NAMALWA (cell line): ENCODE data around the gene TUBGCP4.
"Not testable (repeated sequence)": the region's sequence is repeated elsewhere in the genome, so short reads cannot be mapped to it uniquely, and the experiment has no call there.

Source experiments
- DNase-seq: peaks from one replicate; pipeline ENCODE4 v3.0.0-alpha.2; 2015; ENCODE audit warnings: low spot score

TUBGCP4 gene

GRCh38 chr15:43370975-43371974, at the start of gene TUBGCP4, which contains the start of gene ZSCAN29:
Gene TUBGCP4, plus strand, starts transcription at chr15:43371101. Its CDS starts 254 bp downstream, at chr15:43371355.
Gene ZSCAN29, minus strand, starts transcription at chr15:43371043. Its CDS starts 1,130 bp downstream, at chr15:43369913.
- DNase-seq = peak; percentile 87

- DNase-seq = no peak
Observed at GRCh38 chr15:43325039-43325684, 45.7 kb upstream of the TUBGCP4 start.

DNA sequence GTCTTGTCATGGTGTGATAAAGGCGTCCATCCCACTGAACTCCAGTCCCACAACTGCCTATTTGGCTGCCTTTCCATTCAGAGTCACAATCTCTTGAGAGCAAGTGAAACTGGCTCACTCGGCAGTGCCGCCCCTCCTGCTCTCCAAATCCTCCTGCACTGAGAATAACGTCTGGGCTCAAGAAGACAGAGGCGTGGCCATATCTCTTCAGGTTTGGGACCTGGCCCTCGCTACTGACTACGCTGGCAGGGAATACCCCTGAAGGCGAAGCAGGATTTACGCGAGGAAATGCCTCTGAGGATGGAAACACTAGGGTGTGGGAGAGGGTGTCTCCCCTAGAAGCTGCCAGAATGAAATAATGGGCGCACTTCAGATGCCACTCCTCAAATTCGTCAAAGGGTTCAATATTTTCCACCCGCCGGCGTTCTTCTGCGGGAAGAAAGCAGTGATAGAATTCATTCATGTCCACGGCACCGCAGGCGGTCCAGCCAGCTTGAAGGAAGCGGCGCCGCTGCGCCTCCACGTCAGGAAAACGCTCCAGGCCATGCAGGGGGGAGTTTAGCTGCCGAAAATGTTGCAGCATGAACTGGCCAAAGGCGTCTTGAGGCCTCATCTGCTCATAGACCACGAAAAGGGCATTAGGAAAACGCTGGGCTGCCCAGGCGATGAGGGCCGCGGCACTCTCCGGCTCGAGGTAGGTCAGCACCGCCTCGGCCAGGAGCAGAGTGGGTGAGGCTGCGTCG, 41.5 kb upstream of the TUBGCP4 start:
- DNase-seq = no peak

DNA sequence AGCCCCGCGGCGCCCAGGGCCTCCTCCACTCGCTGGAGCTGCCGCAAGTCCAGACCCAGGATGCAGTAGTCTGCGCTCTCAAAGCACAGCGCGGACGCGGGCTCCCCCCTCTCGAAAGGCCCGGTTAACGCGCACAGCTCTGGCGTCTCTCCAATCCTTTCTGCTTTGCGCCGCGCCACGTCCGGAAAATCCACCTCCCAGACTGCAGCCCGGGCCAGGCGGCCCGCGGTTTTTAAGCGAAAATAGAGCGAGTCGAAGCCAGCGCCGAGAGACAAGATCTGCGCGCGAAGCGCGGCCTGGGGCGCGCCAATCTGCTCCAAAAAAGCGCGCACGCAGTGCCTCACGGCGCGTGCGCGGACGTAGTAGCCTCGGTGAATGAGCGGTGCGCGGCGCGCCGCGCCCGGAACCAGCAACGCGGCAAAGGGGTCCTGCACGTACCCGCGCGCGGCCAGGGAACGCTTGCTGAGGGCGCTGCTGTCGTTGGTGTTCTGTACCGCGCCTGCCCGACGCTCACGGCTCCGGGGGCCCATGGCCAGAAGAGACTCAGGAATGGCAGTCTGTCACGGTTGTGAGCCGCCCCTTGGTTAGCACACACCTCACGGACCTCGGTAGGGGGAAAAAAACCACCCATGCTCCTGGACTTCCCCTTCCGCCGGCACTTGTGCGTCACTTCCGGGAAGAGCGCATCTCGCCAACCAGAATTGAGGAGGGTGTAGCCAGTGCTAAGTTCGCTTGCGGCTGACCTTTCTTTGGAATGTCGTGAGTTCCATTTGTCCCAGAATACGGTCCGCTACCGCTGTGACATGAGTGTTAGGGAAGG, 40.7 kb upstream of the TUBGCP4 start, which contains the start of gene LCMT2:
TSS of gene LCMT2 (minus strand) at position 614 of the 820 bp plus-strand sequence. CDS start at position 530, 84 bp downstream.
- peak; percentile 96 for DNase-seq

- no peak for DNase-seq
Observed at GRCh38 chr15:43330780-43331087, 40.2 kb upstream of the TUBGCP4 start.

GRCh38 chr15:43346305-43346704, 24.6 kb upstream of the TUBGCP4 start:
- peak; percentile 20 for DNase-seq

GRCh38 chr15:43347114-43347513, 23.8 kb upstream of the TUBGCP4 start:
- DNase-seq = no peak

DNA sequence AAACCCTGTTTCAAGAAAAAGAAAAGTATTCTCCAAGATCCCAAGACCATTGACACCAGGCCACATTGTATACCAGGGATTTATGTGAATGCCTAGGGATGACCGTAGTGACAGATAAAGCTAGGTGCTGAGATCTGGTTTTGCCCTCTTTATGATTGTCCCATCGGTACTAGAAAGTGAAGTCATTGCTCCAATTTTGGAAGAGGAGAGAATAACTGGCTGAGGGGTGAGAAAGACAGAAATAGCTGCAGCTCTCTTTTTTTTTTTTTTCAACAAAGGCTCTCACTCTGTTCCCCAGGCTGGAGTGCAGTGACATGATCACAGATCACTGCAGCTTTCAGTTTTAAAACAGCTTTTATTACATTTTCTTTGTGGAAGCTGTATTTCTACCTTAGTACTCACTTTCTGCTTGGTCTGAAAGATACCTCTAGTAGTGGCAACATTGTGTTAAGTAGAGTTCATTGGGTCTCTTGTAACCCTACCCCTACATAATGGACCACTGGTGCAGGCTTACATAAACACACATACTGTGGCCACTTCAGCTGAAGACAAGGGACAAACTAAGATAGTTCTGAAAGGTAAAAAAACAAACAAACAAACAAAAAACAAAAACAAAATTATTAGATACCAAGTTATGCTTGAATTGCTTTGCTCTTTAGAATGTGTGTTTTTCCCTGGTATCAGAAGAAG, 18.1 kb upstream of the TUBGCP4 start:
- no peak for DNase-seq

- no peak for DNase-seq
Observed at GRCh38 chr15:43360821-43361220, 10.1 kb upstream of the TUBGCP4 start.

DNA sequence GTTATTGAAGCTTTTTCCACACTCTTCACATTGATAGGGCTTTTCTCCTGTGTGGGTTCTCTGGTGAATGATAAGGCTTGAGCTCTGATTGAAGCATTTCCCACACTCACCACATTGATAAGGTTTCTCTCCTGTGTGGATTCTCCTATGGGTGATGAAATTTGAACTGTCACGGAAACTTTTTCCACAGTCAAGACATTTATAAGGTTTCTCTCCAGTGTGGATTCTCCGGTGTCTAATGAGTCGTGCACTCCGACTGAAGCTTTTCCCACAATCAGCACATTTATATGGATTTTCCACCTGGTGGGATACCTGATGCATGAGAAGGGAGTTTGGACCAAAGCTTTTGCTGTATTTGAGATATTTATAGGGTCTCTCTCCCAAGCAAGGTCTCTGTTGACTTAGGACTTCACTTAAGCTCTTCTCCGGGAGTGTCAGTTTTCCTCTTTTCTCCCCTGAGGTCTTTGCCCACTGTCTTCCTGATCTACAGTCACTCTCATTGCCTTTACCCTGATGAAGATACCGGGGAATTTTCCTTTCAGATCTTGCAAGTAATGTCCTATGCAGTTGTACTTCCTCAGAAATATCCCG, 9.5 kb upstream of the TUBGCP4 start:
- no peak for DNase-seq

DNA sequence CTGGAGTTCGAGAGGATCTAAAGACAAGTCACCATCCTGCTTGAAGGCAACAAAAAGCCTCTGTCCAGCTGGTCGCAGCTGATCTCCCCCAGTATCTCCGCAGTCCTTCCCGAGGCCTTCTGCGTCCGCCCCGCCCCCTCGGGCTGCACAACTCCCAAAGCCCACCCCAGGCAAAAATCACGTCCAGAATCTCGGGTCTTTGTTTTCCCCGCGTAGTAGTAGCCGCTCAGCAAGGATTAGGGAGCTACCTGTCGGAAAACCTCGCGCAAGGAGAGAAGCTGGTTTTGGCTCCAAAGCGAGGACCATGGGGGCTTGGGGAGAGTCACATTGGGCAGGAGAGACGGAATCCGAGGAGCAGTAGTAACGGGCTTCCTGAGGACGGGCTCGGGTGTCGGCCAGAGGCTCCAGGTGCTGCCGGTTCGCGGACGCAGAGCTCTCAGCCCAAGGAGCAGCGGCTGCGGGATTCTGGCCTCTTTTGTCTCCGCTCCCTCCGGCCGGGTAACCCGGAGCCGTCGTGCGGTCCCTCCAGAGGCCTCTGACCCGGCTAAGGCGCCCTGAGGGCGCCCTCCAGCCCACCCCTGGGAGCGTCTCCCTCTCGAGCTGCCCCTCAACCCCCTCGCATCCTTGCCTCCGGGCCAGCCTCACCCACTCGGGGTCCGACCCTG, 459 bp upstream of the TUBGCP4 start:
- DNase-seq = no peak

- DNase-seq = peak; percentile 82
Observed at GRCh38 chr15:43376017-43376705, 5.3 kb downstream of the TUBGCP4 start.

GRCh38 chr15:43378601-43379000, 7.7 kb downstream of the TUBGCP4 start:
- DNase-seq = no peak

- no peak for DNase-seq
Observed at GRCh38 chr15:43382310-43382709, 11.4 kb downstream of the TUBGCP4 start.

DNA sequence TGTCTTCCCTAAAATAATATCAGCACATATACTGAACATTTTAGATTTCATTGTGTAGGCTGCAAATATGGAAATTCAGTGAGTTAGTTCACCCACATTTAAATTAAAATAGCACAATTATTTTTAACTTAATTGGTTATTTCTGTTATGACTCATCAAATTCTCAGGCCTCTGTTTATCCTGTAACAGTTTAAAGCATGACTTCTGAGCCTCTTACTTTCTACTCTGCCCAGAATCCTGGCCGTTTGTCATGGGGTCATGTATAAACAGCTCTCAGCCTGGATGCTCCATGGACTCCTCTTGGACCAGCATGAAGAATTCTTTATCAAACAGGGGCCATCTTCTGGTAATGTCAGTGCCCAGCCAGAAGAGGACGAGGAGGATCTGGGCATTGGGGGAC, 12.2 kb downstream of the TUBGCP4 start:
- DNase-seq = no peak

- DNase-seq = no peak
Observed at GRCh38 chr15:43390723-43391122, 19.8 kb downstream of the TUBGCP4 start.

GRCh38 chr15:43393592-43393991, 22.7 kb downstream of the TUBGCP4 start:
- not testable (repeated sequence) for DNase-seq

GRCh38 chr15:43402255-43402654, 31.4 kb downstream of the TUBGCP4 start:
- DNase-seq = no peak

- no peak for DNase-seq
Observed at GRCh38 chr15:43403616-43404015, 32.7 kb downstream of the TUBGCP4 start.
